OCI-LY1 (cell line): ENCODE measurements around the gene KCNE4.

Source experiments
- H2AFZ ChIP-seq: fragments of 200-600 bp; sonication (generic), shearing (Covaris generic); 2 replicates; pipeline ENCODE4 v1.6.0; 2014; ENCODE audit warnings: antibody characterized with exemption, mild to moderate bottlenecking, low read length
- H3F3A ChIP-seq: fragments of 200-600 bp; sonication (generic), shearing (Covaris generic); 2 replicates; pipeline ENCODE4 v1.6.0; 2014; ENCODE audit warnings: mild to moderate bottlenecking, antibody characterized with exemption, low read length, moderate library complexity; ENCODE audit not compliant: insufficient read depth
- H3K27ac ChIP-seq: fragments of 200-600 bp; sonication (generic); 2 replicates; pipeline ENCODE4 v1.5.1; 2014; ENCODE audit warnings: low read length, mixed run types, mild to moderate bottlenecking, low read depth; ENCODE audit not compliant: poor library complexity, severe bottlenecking
- H3K27me3 ChIP-seq: fragments of 200-600 bp; sonication (generic); 2 replicates; pipeline ENCODE4 v1.6.0; 2014; ENCODE audit warnings: antibody characterized with exemption, mild to moderate bottlenecking, low read length, moderate library complexity; ENCODE audit not compliant: insufficient read depth
- H3K36me3 ChIP-seq: fragments of 200-600 bp; sonication (generic); 2 replicates; pipeline ENCODE4 v1.6.1; 2014; ENCODE audit warnings: mild to moderate bottlenecking, antibody characterized with exemption, low read length, moderate library complexity, mixed read lengths; ENCODE audit not compliant: insufficient read depth
- H3K4me1 ChIP-seq: fragments of 200-600 bp; sonication (generic); 2 replicates; pipeline ENCODE4 v1.5.1; 2014; ENCODE audit warnings: mild to moderate bottlenecking, low read length, moderate library complexity; ENCODE audit not compliant: insufficient read depth, severe bottlenecking
- H3K4me2 ChIP-seq: fragments of 200-600 bp; sonication (generic), shearing (Covaris generic); 2 replicates; pipeline ENCODE4 v1.6.1; 2014; ENCODE audit warnings: low read length
- H3K4me3 ChIP-seq: fragments of 200-600 bp; sonication (generic); 2 replicates; pipeline ENCODE4 v1.5.1; 2014; ENCODE audit warnings: low read length, low read depth, mild to moderate bottlenecking, mixed read lengths; ENCODE audit not compliant: poor library complexity, severe bottlenecking
- H3K79me2 ChIP-seq: fragments of 200-600 bp; shearing (Covaris generic); 2 replicates; pipeline ENCODE4 v1.6.1; 2016; ENCODE audit warnings: mixed run types, low read length, mixed read lengths; ENCODE audit not compliant: insufficient read depth
- H3K9ac ChIP-seq: fragments of 200-600 bp; sonication (generic), shearing (Covaris generic); 2 replicates; pipeline ENCODE4 v1.6.1; 2014; ENCODE audit warnings: mild to moderate bottlenecking, low read length, mixed read lengths
- H3K9me2 ChIP-seq: fragments of 200-600 bp; sonication (generic), shearing (Covaris generic); 2 replicates; pipeline ENCODE4 v1.6.1; 2014; ENCODE audit warnings: low read depth, mild to moderate bottlenecking, low read length, mixed read lengths
- H3K9me3 ChIP-seq: fragments of 200-600 bp; shearing (Covaris generic); 2 replicates; pipeline ENCODE4 v1.6.1; 2014; ENCODE audit warnings: low read length, mixed read lengths
- H4K20me1 ChIP-seq: fragments of 200-600 bp; sonication (generic), shearing (Covaris generic); 2 replicates; pipeline ENCODE4 v1.6.0; 2016; ENCODE audit warnings: mild to moderate bottlenecking, low read length; ENCODE audit not compliant: insufficient read depth
- EZH2 ChIP-seq: fragments of 200-600 bp; sonication (generic), shearing (Covaris generic); IDR thresholded peaks from 2 replicates; pipeline ENCODE4 v1.8.0; 2017; ENCODE audit warnings: borderline replicate concordance, mixed run types, mild to moderate bottlenecking, antibody characterized with exemption, low read length, moderate library complexity, mixed read lengths
- TF ChIP-seq, protein P1 (sequence below): fragments of 200-600 bp; sonication (generic), shearing (Covaris generic); IDR thresholded peaks from 2 replicates; pipeline ENCODE4 v1.5.1; 2017; ENCODE audit warnings: mild to moderate bottlenecking, antibody characterized with exemption, low read length, moderate library complexity, mixed read lengths

The KCNE4 gene

DNA sequence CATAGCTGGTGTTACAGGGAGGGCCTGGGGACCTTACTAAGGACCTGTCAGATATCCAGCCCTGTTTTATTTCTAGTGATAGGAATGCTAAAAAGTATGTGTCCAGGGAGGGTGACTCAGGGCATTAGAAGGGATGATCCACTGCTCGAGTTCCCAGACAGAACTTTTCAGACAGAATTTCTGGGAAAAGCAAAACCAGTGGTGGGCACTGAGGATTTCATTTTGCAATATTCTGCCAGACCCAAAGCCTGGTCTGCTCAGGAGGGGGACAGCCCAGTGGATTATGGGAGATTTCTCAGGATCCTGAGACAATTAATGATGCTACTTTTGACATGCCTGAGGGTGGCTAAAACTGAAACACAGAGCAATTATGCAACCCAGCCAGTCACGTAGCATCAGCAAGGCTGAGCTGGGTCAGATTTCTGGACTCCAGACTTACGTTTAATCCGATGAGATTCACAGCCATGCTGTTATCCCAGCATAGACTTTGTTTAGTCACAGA, 4.7 kb upstream of the KCNE4 start:
- no peak overlapping the region for H2AFZ ChIP-seq
- H3K4me2 ChIP-seq: no peak overlapping the region

DNA sequence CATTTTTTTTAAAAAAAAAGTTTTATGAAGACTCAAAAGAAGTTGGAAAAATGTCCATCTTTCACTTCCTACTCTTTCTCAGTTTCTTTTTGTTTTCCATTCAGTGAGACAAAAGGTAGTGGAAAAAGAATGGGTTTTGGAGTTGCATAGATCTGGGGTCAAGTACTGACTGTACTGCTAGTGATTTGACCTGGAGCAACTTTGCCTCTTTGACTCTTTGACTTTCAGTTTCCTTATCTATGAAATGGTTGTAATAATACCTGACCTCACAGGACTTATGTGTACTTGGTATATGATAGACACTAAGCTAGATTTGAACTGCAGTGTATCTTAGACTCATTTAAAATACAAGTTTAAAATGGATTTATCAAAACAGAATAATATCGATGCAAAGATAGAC, 3.5 kb upstream of the KCNE4 start:
- no peak overlapping the region for H3K4me2 ChIP-seq
- H3K4me3 ChIP-seq: no peak overlapping the region
- TF ChIP-seq, protein P1, sequence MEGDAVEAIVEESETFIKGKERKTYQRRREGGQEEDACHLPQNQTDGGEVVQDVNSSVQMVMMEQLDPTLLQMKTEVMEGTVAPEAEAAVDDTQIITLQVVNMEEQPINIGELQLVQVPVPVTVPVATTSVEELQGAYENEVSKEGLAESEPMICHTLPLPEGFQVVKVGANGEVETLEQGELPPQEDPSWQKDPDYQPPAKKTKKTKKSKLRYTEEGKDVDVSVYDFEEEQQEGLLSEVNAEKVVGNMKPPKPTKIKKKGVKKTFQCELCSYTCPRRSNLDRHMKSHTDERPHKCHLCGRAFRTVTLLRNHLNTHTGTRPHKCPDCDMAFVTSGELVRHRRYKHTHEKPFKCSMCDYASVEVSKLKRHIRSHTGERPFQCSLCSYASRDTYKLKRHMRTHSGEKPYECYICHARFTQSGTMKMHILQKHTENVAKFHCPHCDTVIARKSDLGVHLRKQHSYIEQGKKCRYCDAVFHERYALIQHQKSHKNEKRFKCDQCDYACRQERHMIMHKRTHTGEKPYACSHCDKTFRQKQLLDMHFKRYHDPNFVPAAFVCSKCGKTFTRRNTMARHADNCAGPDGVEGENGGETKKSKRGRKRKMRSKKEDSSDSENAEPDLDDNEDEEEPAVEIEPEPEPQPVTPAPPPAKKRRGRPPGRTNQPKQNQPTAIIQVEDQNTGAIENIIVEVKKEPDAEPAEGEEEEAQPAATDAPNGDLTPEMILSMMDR: no peak
- no peak for TF ChIP-seq EZH2
- no peak overlapping the region for H2AFZ ChIP-seq
- H3K36me3 ChIP-seq: no peaks in the 10 kb centered on the region
- no peaks in the 10 kb centered on the region for H3K9me3 ChIP-seq
- no peaks in the 10 kb centered on the region for H4K20me1 ChIP-seq
- no peak overlapping the region for H3K27ac ChIP-seq
- H3K9ac ChIP-seq: no peak overlapping the region
- H3K27me3 ChIP-seq: no peaks in the 10 kb centered on the region
- H3K79me2 ChIP-seq: no peaks in the 10 kb centered on the region
- no peaks in the 10 kb centered on the region for H3F3A ChIP-seq
- no peaks in the 10 kb centered on the region for H3K4me1 ChIP-seq
- H3K9me2 ChIP-seq: no peaks in the 10 kb centered on the region

More for the DNA sequence above, 4.7 kb upstream of the KCNE4 start:
- Histone ChIP-seq H3F3A (no peaks in the 10 kb centered on the region), H3K27me3 (no peaks in the 10 kb centered on the region), H3K79me2 (no peaks in the 10 kb centered on the region), H4K20me1 (no peaks in the 10 kb centered on the region), H3K27ac (no peak overlapping the region), H3K4me1 (no peaks in the 10 kb centered on the region), H3K4me3 (no peak overlapping the region), H3K9me2 (no peaks in the 10 kb centered on the region), H3K9ac (no peak overlapping the region), H3K36me3 (no peaks in the 10 kb centered on the region), H3K9me3 (no peaks in the 10 kb centered on the region)
- TF ChIP-seq, protein P1: no peak
- no peak for TF ChIP-seq EZH2

DNA sequence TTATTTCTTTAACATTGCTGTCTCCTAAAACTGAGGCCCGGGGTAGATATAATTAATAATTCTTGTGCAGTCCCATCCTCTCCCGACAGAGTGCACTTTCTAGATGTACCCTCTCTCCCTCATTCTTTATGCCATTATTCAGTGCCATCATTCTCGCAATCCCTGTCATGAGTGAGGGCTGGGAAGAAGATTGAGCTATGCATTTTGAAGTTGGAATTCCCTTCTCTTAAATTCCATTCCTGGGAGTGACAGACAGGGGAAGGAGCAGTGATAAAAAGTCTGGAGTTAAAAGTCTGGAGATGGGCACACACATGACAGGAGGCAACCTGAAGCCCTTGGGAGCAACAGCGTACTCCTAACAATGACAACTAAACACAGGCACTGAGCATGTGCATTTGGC, 2.6 kb upstream of the KCNE4 start:
- Histone ChIP-seq H3F3A (no peaks in the 10 kb centered on the region), H3K4me3 (no peak overlapping the region), H3K36me3 (no peaks in the 10 kb centered on the region), H4K20me1 (no peaks in the 10 kb centered on the region), H3K79me2 (no peaks in the 10 kb centered on the region), H3K9ac (no peak overlapping the region), H3K27me3 (no peaks in the 10 kb centered on the region), H3K4me1 (no peaks in the 10 kb centered on the region), H3K4me2 (no peak overlapping the region), H3K9me2 (no peaks in the 10 kb centered on the region), H2AFZ (no peak overlapping the region), H3K27ac (no peak overlapping the region), H3K9me3 (no peaks in the 10 kb centered on the region)
- TF ChIP-seq EZH2: no peak
- TF ChIP-seq, protein P1: no peak
